BLaER1 (cell line): Measurements from ENCODE around the gene RDM1.

Experiments
- H3K27ac ChIP-seq: shearing (Covaris generic); formaldehyde crosslinking; 2 replicates; pipeline ENCODE4 v1.8.1; 2022
- H3K27me3 ChIP-seq: shearing (Covaris generic); formaldehyde crosslinking; 2 replicates; pipeline ENCODE4 v1.8.1; 2022
- H3K36me3 ChIP-seq: shearing (Covaris generic); formaldehyde crosslinking; 2 replicates; pipeline ENCODE4 v1.8.1; 2022
- H3K4me1 ChIP-seq: shearing (Covaris generic); formaldehyde crosslinking; 2 replicates; pipeline ENCODE4 v1.8.1; 2022
- H3K4me2 ChIP-seq: shearing (Covaris generic); formaldehyde crosslinking; 2 replicates; pipeline ENCODE4 v1.8.1; 2022
- H3K4me3 ChIP-seq: shearing (Covaris generic); formaldehyde crosslinking; 2 replicates; pipeline ENCODE4 v1.8.1; 2022
- H3K9ac ChIP-seq: shearing (Covaris generic); formaldehyde crosslinking; 2 replicates; pipeline ENCODE4 v1.8.1; 2022
- H3K9me3 ChIP-seq: shearing (Covaris generic); formaldehyde crosslinking; 2 replicates; pipeline ENCODE4 v1.8.1; 2022
- H4K20me1 ChIP-seq: shearing (Covaris generic); formaldehyde crosslinking; 2 replicates; pipeline ENCODE4 v1.8.1; 2022
- Cebpa-rat ChIP-seq: shearing (Covaris generic); IDR thresholded peaks from 2 replicates; pipeline ENCODE4 v1.8.1; 2022

RDM1 gene

GRCh38 chr17:35914354-35914753 is 16.2 kb downstream of the RDM1 start:
- Histone ChIP-seq H3K36me3 (no peaks in the 10 kb centered on the region; the same call in 1 of the 2 replicates), H3K4me2 (no peak overlapping the region), H3K27me3 (no peaks in the 10 kb centered on the region), H4K20me1 (no peaks in the 10 kb centered on the region), H3K27ac (no peak overlapping the region), H3K4me1 (peaks cover 10% of the 10 kb centered on the region), H3K4me3 (no peak overlapping the region), H3K9me3 (0 out of 2 replicates have a peak, but pooled peaks cover 6% of the 10 kb centered on the region), H3K9ac (no peak overlapping the region)
- no peak for TF ChIP-seq Cebpa-rat

GRCh38 chr17:35913609-35914008 is 17.0 kb downstream of the RDM1 start:
- peaks cover 4% of the 10 kb centered on the region for H3K4me1 ChIP-seq
- H3K27me3 ChIP-seq, result no peaks in the 10 kb centered on the region
- no peak overlapping the region for H3K4me2 ChIP-seq
- H4K20me1 ChIP-seq, result no peaks in the 10 kb centered on the region
- H3K9ac ChIP-seq, result no peak overlapping the region
- no peaks in the 10 kb centered on the region; the same call in 1 of the 2 replicates for H3K36me3 ChIP-seq
- H3K4me3 ChIP-seq, result no peak overlapping the region
- H3K9me3 ChIP-seq, result 0 out of 2 replicates have a peak, but pooled peaks cover 6% of the 10 kb centered on the region
- H3K27ac ChIP-seq, result no peak overlapping the region
- TF ChIP-seq Cebpa-rat, result no peak

DNA sequence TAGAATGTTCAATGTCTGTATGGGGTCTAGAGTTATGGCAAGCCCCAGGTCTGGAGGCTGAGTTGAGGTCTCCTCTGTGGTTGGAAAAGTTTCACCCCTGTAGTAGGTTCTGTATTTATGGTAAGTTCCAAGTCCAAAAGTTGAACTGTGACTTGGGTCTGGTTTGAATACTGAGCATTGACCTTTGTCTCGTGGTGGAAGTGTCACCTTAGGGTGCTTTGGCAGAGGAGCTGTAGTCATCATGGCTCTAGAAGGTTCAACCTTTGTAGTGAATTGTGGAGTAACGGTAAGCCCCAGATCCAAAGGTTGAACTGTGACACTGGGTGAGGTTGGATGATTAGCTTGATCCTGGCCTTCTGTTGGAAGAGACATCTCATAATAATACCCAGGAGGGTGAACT is 17.6 kb downstream of the RDM1 start:
- Histone ChIP-seq H3K4me2 (no peak overlapping the region), H3K4me3 (no peak overlapping the region), H4K20me1 (no peaks in the 10 kb centered on the region), H3K36me3 (no peaks in the 10 kb centered on the region; the same call in 1 of the 2 replicates), H3K27ac (no peak overlapping the region), H3K9me3 (0 out of 2 replicates have a peak, but pooled peaks cover 6% of the 10 kb centered on the region), H3K9ac (no peak overlapping the region), H3K27me3 (no peaks in the 10 kb centered on the region), H3K4me1 (no peaks in the 10 kb centered on the region)
- TF ChIP-seq Cebpa-rat, result no peak

DNA sequence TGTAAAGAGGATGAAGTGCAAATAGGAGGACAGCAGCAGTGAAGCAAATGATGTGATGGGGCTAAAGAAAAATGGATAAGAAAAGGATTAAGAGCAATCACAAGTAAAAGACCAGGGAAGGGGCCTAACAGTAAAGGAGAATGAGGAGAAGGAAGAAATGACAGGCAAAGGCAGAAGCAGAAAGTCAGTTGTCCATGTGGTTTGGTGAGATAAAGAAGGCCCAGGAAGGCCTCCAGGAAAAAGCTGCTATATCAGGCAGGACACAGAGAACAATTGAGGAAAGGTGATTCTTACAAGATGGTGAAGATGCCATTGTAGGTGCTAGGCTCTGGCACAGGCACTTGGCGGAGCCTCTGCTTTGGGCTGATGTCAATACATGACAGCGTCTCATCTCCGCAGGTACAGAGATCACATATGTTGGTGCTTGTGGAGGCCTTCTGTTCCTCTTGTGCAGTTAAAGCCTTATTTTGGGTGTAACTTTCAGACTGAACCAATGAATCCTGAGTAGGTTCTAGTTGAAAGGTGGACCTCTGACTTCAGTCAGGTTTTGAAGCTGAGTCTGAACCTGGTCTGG is 18.1 kb downstream of the RDM1 start:
- Histone ChIP-seq H3K4me1 (no peaks in the 10 kb centered on the region), H3K9me3 (0 out of 2 replicates have a peak, but pooled peaks cover under 1% of the 10 kb centered on the region), H3K27me3 (no peaks in the 10 kb centered on the region), H3K27ac (no peak overlapping the region), H3K36me3 (no peaks in the 10 kb centered on the region; the same call in 1 of the 2 replicates), H4K20me1 (no peaks in the 10 kb centered on the region), H3K4me2 (no peak overlapping the region), H3K9ac (no peak overlapping the region), H3K4me3 (no peak overlapping the region)
- TF ChIP-seq Cebpa-rat, result no peak

- Histone ChIP-seq H3K36me3 (no peaks in the 10 kb centered on the region), H3K9ac (no peak overlapping the region), H3K9me3 (no peaks in the 10 kb centered on the region), H3K27ac (no peak overlapping the region), H3K27me3 (no peaks in the 10 kb centered on the region), H3K4me1 (no peaks in the 10 kb centered on the region), H3K4me3 (no peak overlapping the region), H3K4me2 (no peak overlapping the region), H4K20me1 (no peaks in the 10 kb centered on the region)
- TF ChIP-seq Cebpa-rat, result no peak
Observed at GRCh38 chr17:35909408-35909807, 21.2 kb downstream of the RDM1 start.

GRCh38 chr17:35907691-35908090 is 22.9 kb downstream of the RDM1 start:
- no peak for TF ChIP-seq Cebpa-rat
- Histone ChIP-seq H3K27ac (no peak overlapping the region), H3K9me3 (no peaks in the 10 kb centered on the region), H3K9ac (no peak overlapping the region), H3K27me3 (no peaks in the 10 kb centered on the region), H3K4me1 (no peaks in the 10 kb centered on the region), H4K20me1 (no peaks in the 10 kb centered on the region), H3K4me2 (no peak overlapping the region), H3K36me3 (no peaks in the 10 kb centered on the region), H3K4me3 (no peak overlapping the region)

- Histone ChIP-seq H3K36me3 (no peaks in the 10 kb centered on the region), H3K4me1 (no peaks in the 10 kb centered on the region), H3K9ac (no peak overlapping the region), H3K9me3 (no peaks in the 10 kb centered on the region), H3K4me2 (no peak overlapping the region), H3K4me3 (no peak overlapping the region), H3K27me3 (no peaks in the 10 kb centered on the region), H4K20me1 (no peaks in the 10 kb centered on the region), H3K27ac (no peak overlapping the region)
- no peak for TF ChIP-seq Cebpa-rat
Observed at GRCh38 chr17:35906926-35907637, 23.5 kb downstream of the RDM1 start.

DNA sequence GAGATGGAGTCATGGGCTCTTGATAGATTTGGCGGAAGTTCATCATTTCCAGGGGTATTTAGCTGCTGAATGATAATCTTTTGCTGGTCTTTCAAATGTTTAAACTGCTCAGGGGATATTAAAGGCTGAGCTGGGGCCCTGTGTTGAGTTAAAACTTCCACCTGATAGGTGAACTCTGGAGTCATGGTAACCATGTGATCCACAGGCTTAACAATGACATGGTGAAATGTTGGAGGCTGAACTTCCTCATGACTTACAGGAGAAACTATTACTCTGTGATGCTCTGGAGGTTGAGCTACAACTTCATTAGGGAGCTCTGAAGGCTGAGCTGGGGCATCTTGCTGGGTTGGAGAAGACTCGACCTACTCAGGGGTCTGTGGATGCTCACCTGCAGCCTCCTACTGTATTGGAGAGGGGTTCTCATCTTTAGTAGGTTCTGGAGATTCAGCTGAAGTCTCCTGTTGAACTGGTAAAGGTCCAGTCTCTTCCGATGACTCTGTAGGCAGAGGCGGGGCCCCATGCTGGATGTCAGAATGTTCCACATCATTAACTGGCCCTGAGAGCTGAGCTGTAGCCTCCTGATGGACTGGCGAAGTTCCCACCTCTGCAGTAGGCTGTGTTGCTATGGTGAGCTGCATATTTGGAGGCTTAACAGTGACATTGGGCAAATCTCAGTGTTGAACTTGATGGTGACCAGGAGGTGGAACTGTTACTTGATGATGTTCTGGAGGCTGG is 24.2 kb downstream of the RDM1 start:
- no peak overlapping the region for H3K4me2 ChIP-seq
- no peak for TF ChIP-seq Cebpa-rat
- H4K20me1 ChIP-seq, result no peaks in the 10 kb centered on the region
- no peaks in the 10 kb centered on the region for H3K9me3 ChIP-seq
- H3K4me1 ChIP-seq, result no peaks in the 10 kb centered on the region
- H3K36me3 ChIP-seq, result no peaks in the 10 kb centered on the region
- no peak overlapping the region for H3K4me3 ChIP-seq
- H3K27ac ChIP-seq, result no peak overlapping the region
- H3K9ac ChIP-seq, result no peak overlapping the region
- no peaks in the 10 kb centered on the region for H3K27me3 ChIP-seq

GRCh38 chr17:35903451-35903850 is 27.1 kb downstream of the RDM1 start:
- Histone ChIP-seq H3K27me3 (no peaks in the 10 kb centered on the region), H3K4me2 (no peak overlapping the region), H3K9me3 (no peaks in the 10 kb centered on the region), H3K4me1 (peaks cover 8% of the 10 kb centered on the region), H3K27ac (no peak overlapping the region), H3K9ac (no peak overlapping the region), H3K36me3 (no peaks in the 10 kb centered on the region), H4K20me1 (no peaks in the 10 kb centered on the region), H3K4me3 (no peak overlapping the region)
- TF ChIP-seq Cebpa-rat, result no peak

DNA sequence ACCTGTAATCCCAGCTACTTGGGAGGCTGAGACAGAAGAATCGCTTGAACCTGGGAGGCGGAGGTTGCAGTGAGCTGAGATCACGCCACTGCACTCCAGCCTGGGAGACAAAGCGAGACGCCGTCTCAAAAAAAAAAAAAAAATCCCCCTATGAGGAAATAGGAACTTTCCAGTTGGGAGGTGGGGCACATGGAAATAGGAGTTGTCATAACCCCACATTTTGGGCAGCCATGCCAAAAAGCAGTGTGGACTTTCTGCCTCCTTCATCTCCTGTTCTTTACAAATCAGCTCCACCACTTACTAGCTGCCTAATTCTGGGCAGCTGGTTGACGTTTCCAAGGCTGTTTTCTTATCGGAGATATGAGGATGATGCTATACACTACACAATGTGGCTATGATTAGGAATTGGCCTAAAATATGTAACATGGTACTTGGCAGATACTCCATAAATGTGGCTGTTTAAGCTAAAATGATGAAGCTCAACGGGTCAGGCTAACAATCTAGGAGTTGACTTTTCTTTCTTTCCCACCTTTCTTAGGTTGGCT is 28.9 kb downstream of the RDM1 start:
- Histone ChIP-seq H3K27me3 (no peaks in the 10 kb centered on the region), H3K4me1 (peaks cover 10% of the 10 kb centered on the region), H3K9ac (no peak overlapping the region), H3K4me2 (no peak overlapping the region), H3K27ac (no peak overlapping the region), H3K9me3 (no peaks in the 10 kb centered on the region), H3K36me3 (no peaks in the 10 kb centered on the region), H4K20me1 (no peaks in the 10 kb centered on the region), H3K4me3 (no peak overlapping the region)
- TF ChIP-seq Cebpa-rat, result no peak
